Activated T-helper 17 cell treated with anti-CD3 and anti-CD28 coated beads, Interleukin-2, amount 50 U/mL, for 72 hours (primary cell): Measurements from ENCODE around the gene SRGAP3. TPM values are rescaled to one million over a fixed set of nuclear protein-coding genes. Genes with fewer than 3 reads are reported as not detected.
"Not testable (repeated sequence)": the region's sequence is repeated elsewhere in the genome, so short reads cannot be mapped to it uniquely, and the experiment has no call there.

Experiments
- ATAC-seq: fragments of 150-1000 bp; cut with Tn5 transposase; replicated peaks from 2 replicates; pipeline ENCODE4 v1.10.0; 2021; ENCODE audit warnings: mild to moderate bottlenecking, moderate library complexity
- H3K27ac Mint-ChIP-seq: one replicate; pipeline ENCODE4 v1.8.0; 2022; ENCODE audit warnings: mixed read lengths
- H3K27me3 Mint-ChIP-seq: one replicate; pipeline ENCODE4 v1.8.0; 2022; ENCODE audit warnings: mixed read lengths
- H3K36me3 Mint-ChIP-seq: one replicate; pipeline ENCODE4 v1.8.0; 2022; ENCODE audit warnings: low read depth, mild to moderate bottlenecking, mixed read lengths
- H3K4me1 Mint-ChIP-seq: one replicate; pipeline ENCODE4 v1.8.0; 2022; ENCODE audit warnings: mixed read lengths
- H3K4me3 Mint-ChIP-seq: one replicate; pipeline ENCODE4 v1.8.0; 2022; ENCODE audit warnings: mild to moderate bottlenecking, mixed read lengths
- H3K9me3 Mint-ChIP-seq: one replicate; pipeline ENCODE4 v1.8.0; 2022; ENCODE audit warnings: mixed read lengths
- total RNA-seq, 2 donors: library from RNA; stranded (reverse); gene quantifications; one replicate each; pipeline ENCODE4 v1.2.3, GENCODE V29; 2022

Gene SRGAP3
- total RNA-seq, 2 donors from 2014 or later: 0.97 to 3.9 TPM

DNA sequence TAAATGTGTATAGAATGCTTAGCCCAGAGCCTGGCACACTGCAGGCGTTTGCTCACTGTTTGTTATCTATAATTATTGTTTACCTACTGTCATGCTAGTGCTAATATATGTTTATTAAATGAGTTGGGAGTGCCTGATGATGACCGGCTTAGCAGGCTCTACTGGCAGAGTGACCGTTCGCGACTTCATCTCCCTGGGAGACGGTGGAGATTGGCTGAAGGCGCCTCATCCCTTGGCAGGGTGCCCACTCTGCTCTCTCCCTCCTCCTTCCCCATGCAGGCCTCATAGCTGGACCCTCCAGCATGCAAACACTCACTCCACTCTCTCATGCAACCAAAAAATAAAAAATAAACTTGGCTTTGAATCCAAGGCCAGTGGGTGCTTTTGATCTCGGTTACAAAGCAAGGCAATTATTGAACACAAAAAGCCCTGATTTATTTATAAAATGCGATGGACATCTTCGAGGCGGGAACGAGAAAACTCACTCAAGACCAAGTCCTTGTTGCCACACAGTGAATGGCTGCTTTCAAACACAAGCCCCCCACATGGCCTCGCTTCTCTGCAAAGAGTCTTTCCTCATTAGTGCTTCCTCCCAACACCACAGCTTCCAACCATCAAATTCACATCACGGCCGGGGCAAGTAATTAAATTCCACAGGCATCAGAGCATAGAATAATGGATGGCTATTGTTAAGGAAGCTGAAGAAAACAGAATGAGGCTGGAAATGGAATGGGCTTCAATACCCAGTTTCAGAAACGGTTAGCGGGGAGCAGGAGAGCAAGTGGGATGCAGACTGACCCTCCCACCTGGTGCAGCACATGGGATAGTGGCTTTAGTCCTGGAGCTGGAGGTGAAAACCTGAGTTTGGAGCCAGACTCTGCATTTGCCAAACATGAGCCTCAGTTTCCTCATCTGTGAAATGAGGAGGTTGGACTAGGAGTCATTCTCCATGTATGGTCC, 150.4 kb downstream of the SRGAP3 start:
- H3K4me1 Mint-ChIP-seq: no peaks in the 10 kb centered on the region
- H3K36me3 Mint-ChIP-seq: no peaks in the 10 kb centered on the region
- no peak overlapping the region for H3K4me3 Mint-ChIP-seq
- no peaks in the 10 kb centered on the region for H3K9me3 Mint-ChIP-seq
- no peak overlapping the region for H3K27ac Mint-ChIP-seq
- no peak for ATAC-seq
- no peaks in the 10 kb centered on the region for H3K27me3 Mint-ChIP-seq

DNA sequence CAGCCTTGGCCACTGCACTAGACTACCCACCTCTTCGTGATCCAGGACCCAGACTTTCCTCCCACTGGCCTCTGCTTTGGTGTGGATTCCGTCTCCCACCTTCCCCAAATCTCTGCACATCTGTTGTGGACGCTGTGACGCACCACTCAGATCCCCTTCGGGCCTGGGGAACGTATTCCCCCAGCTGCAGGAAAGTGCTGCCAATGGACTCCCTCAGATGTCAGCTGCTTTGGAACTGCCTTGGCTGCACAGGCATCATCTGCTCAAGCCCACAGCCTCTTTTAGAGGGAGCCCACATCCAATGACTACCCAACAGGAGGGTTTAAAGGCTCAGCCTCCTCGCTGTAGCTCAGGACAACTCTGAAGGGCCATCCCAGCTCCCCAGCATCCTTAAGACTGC, 152.0 kb downstream of the SRGAP3 start:
- no peaks in the 10 kb centered on the region for H3K4me1 Mint-ChIP-seq
- no peak for ATAC-seq
- no peak overlapping the region for H3K27ac Mint-ChIP-seq

DNA sequence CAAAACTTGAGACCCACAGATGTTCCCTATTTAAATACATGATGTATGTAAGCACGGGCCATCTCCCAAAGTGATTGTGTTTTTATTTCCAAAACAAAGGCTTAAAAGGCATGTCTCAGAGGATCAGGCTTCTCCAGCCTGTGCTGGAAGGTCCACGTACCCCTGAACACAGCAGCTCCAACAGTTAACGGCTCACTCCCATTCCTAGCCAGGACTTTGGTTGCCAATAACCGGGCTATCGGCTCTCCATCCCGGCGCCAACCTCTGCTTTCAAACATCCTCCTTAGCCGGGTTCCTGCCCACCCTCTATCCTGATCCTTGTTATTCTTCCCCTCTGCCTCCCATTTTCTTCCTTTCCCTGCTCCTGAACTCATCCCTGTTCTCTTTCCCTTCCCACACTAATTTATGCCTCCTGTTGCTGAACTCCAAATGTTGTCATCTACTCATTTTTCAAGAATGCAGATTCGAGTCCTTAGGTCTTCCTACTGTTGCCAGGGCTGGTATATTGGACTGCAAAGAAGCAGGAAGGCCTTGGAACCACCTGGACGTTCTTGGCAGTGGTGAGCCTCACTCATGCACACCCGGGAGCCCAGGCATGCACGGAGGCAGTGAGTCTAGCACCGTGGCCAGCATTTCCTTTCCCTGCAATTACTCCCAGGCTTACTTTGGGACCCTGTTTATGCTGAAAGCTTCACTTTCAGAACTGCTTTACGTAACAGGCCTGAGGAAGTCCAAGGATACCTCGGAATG, 157.8 kb downstream of the SRGAP3 start:
- Mint-ChIP-seq H3K4me1 (no peaks in the 10 kb centered on the region), H3K4me3 (no peak overlapping the region), H3K27ac (no peak overlapping the region), H3K27me3 (no peaks in the 10 kb centered on the region), H3K36me3 (no peaks in the 10 kb centered on the region), H3K9me3 (no peaks in the 10 kb centered on the region)
- no peak for ATAC-seq

More for the DNA sequence above, 152.0 kb downstream of the SRGAP3 start:
- no peak overlapping the region for H3K4me3 Mint-ChIP-seq
- no peaks in the 10 kb centered on the region for H3K27me3 Mint-ChIP-seq
- H3K36me3 Mint-ChIP-seq: no peaks in the 10 kb centered on the region
- H3K9me3 Mint-ChIP-seq: no peaks in the 10 kb centered on the region

DNA sequence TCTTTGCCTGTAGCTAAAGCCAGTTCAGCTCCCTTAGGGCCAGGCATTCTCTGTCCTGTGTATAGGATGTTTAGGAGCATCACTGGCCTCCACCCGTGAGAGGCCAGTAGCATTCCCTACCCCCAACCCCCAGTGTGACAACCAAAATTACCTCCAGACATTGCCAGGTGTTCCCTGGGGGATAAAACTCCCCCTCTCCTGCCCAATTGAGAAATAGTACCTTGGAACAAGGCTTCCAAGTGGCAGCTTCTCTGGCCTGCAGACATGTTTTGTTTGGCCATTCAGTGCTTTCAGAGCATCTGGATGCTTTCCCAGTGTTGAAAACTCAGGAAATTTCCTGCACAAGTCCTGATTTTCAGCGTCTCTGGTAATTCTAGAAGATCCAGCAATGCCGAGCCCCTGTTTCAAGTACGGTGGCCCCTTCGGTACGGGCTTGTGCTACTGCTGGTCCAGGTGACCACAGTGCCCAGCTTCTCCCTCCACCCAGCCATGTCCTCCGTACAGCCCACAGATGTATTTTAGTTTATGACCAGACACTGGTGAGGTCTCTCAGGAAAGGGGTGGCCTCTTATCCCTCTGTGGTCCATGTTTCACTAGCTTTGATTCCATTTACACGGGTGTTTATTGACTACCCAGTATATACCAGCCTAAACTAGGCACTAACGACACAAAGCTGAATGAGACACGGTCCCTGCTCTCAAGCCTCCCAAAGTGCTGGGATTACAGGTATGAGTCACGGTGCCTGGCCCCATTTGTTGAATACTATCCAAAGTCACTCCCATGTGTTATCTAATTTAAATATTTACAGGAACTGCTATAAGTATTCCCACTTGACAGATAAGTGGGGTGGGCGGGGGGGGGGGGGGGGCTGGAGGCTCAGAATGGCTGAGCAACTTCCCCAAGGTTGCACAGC, 160.7 kb downstream of the SRGAP3 start:
- Mint-ChIP-seq H3K4me3 (no peak overlapping the region), H3K27ac (no peak overlapping the region), H3K27me3 (no peaks in the 10 kb centered on the region), H3K4me1 (no peaks in the 10 kb centered on the region), H3K9me3 (no peaks in the 10 kb centered on the region), H3K36me3 (no peaks in the 10 kb centered on the region)
- no peak for ATAC-seq

DNA sequence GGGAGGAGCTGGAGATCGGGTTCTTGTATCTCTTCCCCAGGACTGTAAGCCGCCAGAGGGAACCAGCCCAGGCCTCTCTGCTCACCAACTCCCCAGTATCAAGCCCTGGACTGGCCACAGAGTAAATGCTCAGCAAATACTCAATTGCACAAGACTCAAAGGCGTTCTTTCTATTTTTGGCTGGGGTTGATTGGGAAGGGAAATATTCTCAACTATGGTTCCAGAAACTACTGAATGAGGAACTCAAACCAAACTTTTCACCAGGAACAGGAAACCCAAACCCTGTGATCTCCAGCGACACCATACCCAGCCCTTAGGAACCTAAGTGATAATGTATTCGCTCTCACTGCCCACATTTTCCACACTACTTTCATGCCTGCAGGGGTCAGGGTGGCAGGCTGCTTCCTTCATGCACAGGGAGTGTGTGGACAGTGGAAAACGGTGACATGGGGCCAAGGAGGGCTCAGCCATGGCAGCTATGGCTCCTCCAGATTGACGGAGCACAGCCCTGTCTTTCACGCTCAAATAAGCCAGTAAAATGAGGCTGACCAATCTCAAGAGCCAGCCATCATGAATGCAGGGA, 161.5 kb downstream of the SRGAP3 start:
- ATAC-seq: no peak
- Mint-ChIP-seq H3K4me1 (no peaks in the 10 kb centered on the region), H3K9me3 (no peaks in the 10 kb centered on the region), H3K27ac (no peak overlapping the region), H3K27me3 (no peaks in the 10 kb centered on the region), H3K4me3 (no peak overlapping the region), H3K36me3 (no peaks in the 10 kb centered on the region)

DNA sequence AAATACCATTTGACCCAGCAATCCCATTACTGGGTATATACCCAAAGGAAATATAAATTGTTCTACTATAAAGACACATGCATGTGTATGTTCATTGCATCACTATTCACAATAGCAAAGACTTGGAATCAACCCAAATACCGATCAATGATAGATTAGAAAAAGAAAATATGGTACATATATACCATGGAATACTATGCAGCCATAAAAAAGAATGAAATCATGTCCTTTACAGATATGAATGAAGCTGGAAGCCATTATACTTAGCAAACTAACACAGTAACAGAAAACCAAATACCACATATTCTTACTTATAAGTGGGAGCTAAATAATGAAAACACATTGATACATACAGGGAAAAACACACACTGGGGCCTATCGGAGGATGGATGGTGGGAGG, 164.0 kb downstream of the SRGAP3 start:
- not testable (repeated sequence) for H3K27ac Mint-ChIP-seq, H3K36me3 Mint-ChIP-seq, H3K9me3 Mint-ChIP-seq, H3K4me1 Mint-ChIP-seq, H3K4me3 Mint-ChIP-seq, H3K27me3 Mint-ChIP-seq, ATAC-seq

DNA sequence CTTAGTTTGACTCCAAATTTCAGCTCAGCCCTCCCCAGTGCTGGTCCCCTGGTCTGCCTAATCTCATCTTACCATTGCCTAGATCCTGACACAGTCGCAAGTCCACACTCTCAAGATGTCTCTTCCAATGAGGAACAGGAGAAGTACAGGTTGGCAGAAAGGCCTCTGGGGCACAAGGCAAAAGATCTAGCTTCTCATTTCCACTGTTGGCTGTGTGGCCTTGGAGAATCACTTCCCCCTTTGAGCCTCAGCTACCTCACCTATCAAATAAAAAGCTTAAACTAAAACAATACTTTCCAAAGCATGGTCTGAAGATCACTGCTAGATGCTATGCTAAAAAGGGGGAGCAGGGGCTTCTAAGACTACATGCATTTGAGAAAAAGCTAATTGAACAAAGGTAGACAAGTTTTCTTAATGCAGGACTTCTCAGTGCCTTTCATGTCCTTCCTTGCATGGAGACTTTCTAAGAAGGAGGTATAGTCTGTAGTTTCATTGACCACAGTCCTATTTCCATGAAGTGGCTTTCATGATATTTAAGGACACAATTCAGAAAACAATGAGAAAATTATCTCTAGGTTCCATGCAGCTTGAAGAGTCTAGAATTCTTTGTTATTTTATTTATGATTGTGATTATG, 168.1 kb downstream of the SRGAP3 start:
- Mint-ChIP-seq H3K4me3 (no peak overlapping the region), H3K27me3 (no peaks in the 10 kb centered on the region), H3K27ac (no peak overlapping the region), H3K4me1 (no peaks in the 10 kb centered on the region), H3K36me3 (no peaks in the 10 kb centered on the region), H3K9me3 (no peaks in the 10 kb centered on the region)
- ATAC-seq: no peak

DNA sequence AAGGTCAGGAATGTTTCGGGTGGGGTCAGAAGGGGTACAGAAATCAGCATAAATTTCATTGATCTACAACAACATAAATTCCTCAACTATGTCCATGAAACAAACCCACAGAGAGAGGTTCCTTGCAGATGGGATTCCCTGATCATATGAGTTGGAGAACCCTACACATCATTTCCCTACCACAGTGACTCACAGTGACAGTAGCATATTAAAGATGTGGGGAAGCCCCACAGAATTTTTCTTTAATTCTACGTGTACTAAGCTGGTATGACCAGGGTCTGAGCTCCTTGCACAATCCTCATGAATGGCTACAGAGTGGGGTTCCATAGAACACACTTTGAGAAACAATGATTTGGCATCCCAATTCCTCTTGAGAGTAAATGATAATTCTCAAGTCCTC, 169.3 kb downstream of the SRGAP3 start:
- no peaks in the 10 kb centered on the region for H3K4me1 Mint-ChIP-seq
- H3K27ac Mint-ChIP-seq: no peak overlapping the region

DNA sequence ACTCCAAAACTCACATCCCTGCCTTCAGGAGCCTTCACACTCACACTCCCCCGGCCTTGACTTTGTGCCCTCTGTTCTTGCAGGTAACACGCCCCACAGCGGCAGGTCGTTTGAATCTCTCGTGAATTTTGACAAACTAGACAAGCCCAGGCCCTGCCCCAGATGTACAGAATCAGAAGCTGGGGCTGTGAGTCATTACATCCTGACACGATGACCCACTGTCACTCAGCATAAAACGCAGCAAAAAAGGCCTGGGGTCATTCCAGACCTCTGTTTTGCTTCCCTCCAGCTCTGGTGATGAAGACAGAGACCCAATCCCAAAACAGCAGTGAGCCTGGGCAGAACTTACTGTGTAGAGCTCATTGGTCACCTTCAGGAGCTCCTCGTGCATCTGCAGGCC, 169.8 kb downstream of the SRGAP3 start:
- Mint-ChIP-seq H3K36me3 (no peaks in the 10 kb centered on the region), H3K4me1 (no peaks in the 10 kb centered on the region), H3K4me3 (no peak overlapping the region), H3K27ac (no peak overlapping the region), H3K9me3 (no peaks in the 10 kb centered on the region), H3K27me3 (no peaks in the 10 kb centered on the region)
- ATAC-seq: no peak

More for the DNA sequence above, 169.3 kb downstream of the SRGAP3 start:
- Mint-ChIP-seq H3K4me3 (no peak overlapping the region), H3K36me3 (no peaks in the 10 kb centered on the region), H3K27me3 (no peaks in the 10 kb centered on the region), H3K9me3 (no peaks in the 10 kb centered on the region)
- peak; percentile 89 for ATAC-seq

DNA sequence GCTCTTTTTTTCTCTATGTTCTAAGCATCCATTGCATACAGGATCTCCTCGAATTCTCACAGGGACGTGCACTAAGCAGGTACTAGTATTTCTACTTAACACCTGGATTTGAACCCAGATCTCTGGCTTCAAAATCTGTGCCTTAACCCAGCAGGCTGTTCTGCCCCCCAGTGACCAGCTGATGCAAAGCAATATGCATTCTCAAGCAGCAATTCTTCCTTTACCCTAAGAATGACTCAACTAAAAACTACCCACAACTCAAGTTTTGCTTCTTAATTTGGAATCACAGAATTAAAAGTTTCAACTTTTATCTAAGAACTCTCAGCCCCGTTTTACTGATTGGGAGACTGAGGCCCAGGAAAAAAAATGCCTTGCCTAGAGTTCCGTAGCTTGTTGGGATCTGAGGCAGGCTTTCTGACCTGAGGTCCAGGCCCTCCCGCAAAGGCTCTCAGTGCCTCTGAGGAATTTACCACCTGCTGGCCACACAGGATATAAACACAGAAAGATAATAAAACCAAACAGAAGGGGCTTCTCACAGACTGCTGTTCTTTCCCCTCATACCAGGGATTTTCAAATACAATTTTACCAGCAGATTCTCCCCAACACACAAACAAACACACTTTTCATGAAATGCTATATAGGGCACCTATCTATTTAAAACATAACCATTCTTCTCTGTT, 170.7 kb downstream of the SRGAP3 start:
- Mint-ChIP-seq H3K4me3 (no peak overlapping the region), H3K27ac (no peak overlapping the region), H3K27me3 (no peaks in the 10 kb centered on the region), H3K9me3 (no peaks in the 10 kb centered on the region), H3K4me1 (no peaks in the 10 kb centered on the region), H3K36me3 (no peaks in the 10 kb centered on the region)
- ATAC-seq: no peak

DNA sequence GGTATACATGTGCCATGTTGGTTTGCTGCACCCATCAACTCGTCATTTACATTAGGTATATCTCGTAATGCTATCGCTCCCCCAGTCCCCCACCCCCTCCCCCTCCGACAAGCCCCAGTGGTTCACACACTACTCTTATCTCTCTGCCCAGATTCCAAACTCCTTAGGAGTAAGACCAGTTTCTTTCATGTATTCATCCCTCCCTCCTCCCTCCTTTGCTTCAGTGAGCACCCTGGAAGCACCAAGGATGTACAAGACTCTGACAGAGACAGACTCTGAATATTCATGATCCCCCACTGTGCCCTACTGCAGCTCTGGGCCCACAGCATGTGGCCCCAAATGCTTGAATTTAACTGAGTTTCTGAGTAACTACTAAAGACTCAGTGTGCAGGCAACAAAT, 172.4 kb downstream of the SRGAP3 start:
- ATAC-seq: no peak
- Mint-ChIP-seq H3K4me1 (no peaks in the 10 kb centered on the region), H3K4me3 (no peak overlapping the region), H3K27me3 (no peaks in the 10 kb centered on the region), H3K36me3 (no peaks in the 10 kb centered on the region), H3K9me3 (no peaks in the 10 kb centered on the region), H3K27ac (no peak overlapping the region)

DNA sequence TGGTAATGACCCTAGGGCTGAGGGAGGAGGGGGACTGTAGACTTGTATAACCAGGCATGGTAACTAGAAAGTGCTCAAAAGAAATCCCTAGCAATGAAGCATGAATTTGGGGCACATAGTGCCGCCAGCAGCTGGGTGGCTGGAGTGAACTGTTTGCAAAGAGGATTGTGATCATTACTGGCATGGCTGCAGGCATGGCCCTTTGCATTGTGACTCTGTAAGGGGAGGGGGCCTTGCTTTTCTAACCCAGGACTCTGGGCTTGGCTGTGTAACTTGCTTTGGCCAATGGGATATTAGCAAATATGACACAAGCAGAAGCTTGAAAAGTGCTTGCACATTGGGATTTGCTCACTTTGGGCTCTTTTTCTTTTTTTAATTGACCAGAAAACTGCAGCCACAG, 173.7 kb downstream of the SRGAP3 start:
- ATAC-seq: no peak
- Mint-ChIP-seq H3K4me1 (no peaks in the 10 kb centered on the region), H3K27me3 (no peaks in the 10 kb centered on the region), H3K27ac (no peak overlapping the region), H3K36me3 (no peaks in the 10 kb centered on the region), H3K4me3 (no peak overlapping the region), H3K9me3 (no peaks in the 10 kb centered on the region)

DNA sequence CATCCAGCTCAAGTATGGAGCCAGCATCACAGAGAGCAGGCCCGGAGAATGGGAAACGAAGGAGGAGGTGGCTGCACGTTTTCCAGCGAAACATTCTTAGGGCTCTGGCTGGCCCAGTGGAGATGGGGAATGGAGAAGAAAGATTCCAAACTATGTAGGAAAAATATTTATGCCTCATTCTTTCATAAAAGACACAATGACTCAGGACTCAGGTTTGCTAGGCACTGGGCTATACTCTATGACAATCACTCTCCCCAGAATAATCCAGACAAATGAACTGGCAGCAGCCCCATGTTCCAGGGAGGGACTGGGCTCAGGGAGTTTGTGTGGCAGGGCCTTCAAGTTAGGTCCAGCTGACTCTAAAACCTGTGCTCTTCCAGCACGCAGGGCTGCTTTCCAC, 175.4 kb downstream of the SRGAP3 start:
- Mint-ChIP-seq H3K27me3 (no peaks in the 10 kb centered on the region), H3K27ac (no peak overlapping the region), H3K4me3 (no peak overlapping the region), H3K36me3 (no peaks in the 10 kb centered on the region), H3K9me3 (no peaks in the 10 kb centered on the region), H3K4me1 (no peaks in the 10 kb centered on the region)
- no peak for ATAC-seq
